Activated CD8-positive, alpha-beta T cell treated with anti-CD3 and anti-CD28 coated beads for 36 hours (primary cell): Measurements from ENCODE around the gene NDP. TPM values are rescaled to one million over a fixed set of nuclear protein-coding genes. Genes with fewer than 3 reads are reported as not detected.
"Not testable (repeated sequence)": the region's sequence is repeated elsewhere in the genome, so short reads cannot be mapped to it uniquely, and the experiment has no call there.

Source experiments
- ATAC-seq: fragments of 200-7000 bp; cut with Tn5 transposase; one replicate; pipeline ENCODE4 v1.10.0; 2021; ENCODE audit warnings: mild to moderate bottlenecking, moderate library complexity
- CTCF ChIA-PET: fragments of 350-600 bp; sonication (Branson Sonifier 250); formaldehyde crosslinking; loops from one replicate; lab custom pipeline; 2021; ENCODE audit warnings: antibody characterized with exemption; lab: Charles Lee
- POLR2A ChIA-PET: fragments of 350-600 bp; sonication (Branson Sonifier 250); formaldehyde crosslinking; loops from one replicate; lab custom pipeline; 2021; ENCODE audit warnings: antibody characterized with exemption; lab: Charles Lee
- DNase-seq: peaks from one replicate; pipeline ENCODE4 v3.0.0-alpha.2; 2020
- H3K27ac Mint-ChIP-seq: one replicate; pipeline ENCODE4 v1.8.0; 2021; ENCODE audit warnings: mild to moderate bottlenecking, mixed read lengths
- H3K27me3 Mint-ChIP-seq: one replicate; pipeline ENCODE4 v1.8.0; 2021; ENCODE audit warnings: mixed read lengths
- H3K36me3 Mint-ChIP-seq: one replicate; pipeline ENCODE4 v1.8.0; 2021; ENCODE audit warnings: low read depth, mixed read lengths
- H3K4me1 Mint-ChIP-seq: one replicate; pipeline ENCODE4 v1.8.0; 2021; ENCODE audit warnings: low read depth, mixed read lengths
- H3K4me3 Mint-ChIP-seq: one replicate; pipeline ENCODE4 v1.8.0; 2021; ENCODE audit warnings: mild to moderate bottlenecking, moderate library complexity, mixed read lengths
- H3K9me3 Mint-ChIP-seq: one replicate; pipeline ENCODE4 v1.8.0; 2021; ENCODE audit warnings: mixed read lengths
- CTCF ChIP-seq: fragments of 200-600 bp; IDR thresholded peaks from one replicate; pipeline ENCODE4 v1.8.0; 2022; ENCODE audit warnings: antibody characterized with exemption, mild to moderate bottlenecking
- intact Hi-C: fragments of 100-400 bp; cut with micrococcal nuclease; formaldehyde crosslinking; loops from one replicate; pipeline ENCODE4 v1.10.0; 2022
- total RNA-seq, 2 experiments: library from RNA; stranded (reverse); gene quantifications; one replicate each; pipeline ENCODE4 v1.2.3, GENCODE V29; 2021

NDP gene
- total RNA-seq, 2 experiments from 2014 or later = not detected

- no peaks in the 10 kb centered on the region for H3K27me3 Mint-ChIP-seq
- no peak overlapping the region for H3K27ac Mint-ChIP-seq
- no peaks in the 10 kb centered on the region for H3K36me3 Mint-ChIP-seq
- H3K4me1 Mint-ChIP-seq = no peaks in the 10 kb centered on the region
- intact Hi-C loops = no loop called here
- no peak for ATAC-seq
- POLR2A ChIA-PET = no interaction called here
- H3K9me3 Mint-ChIP-seq = no peaks in the 10 kb centered on the region
- CTCF ChIA-PET = no interaction called here
- no peak overlapping the region for H3K4me3 Mint-ChIP-seq
- DNase-seq = no peak
- no peak for TF ChIP-seq CTCF
Observed at GRCh38 chrX:43939187-43939926, 33.8 kb downstream of the NDP start.

- H3K9me3 Mint-ChIP-seq, H3K36me3 Mint-ChIP-seq, ATAC-seq, H3K27me3 Mint-ChIP-seq, POLR2A ChIA-PET, H3K4me3 Mint-ChIP-seq, H3K27ac Mint-ChIP-seq, intact Hi-C loops, CTCF ChIA-PET, DNase-seq, H3K4me1 Mint-ChIP-seq: not testable (repeated sequence)
Observed at GRCh38 chrX:43922032-43922431, 51.2 kb downstream of the NDP start.

GRCh38 chrX:43910772-43911171 is 62.4 kb downstream of the NDP start:
- H3K4me3 Mint-ChIP-seq, H3K4me1 Mint-ChIP-seq, H3K36me3 Mint-ChIP-seq, H3K27ac Mint-ChIP-seq, POLR2A ChIA-PET, H3K9me3 Mint-ChIP-seq, CTCF ChIA-PET, DNase-seq, ATAC-seq, H3K27me3 Mint-ChIP-seq, intact Hi-C loops: not testable (repeated sequence)

GRCh38 chrX:43910012-43910411 is 63.2 kb downstream of the NDP start:
- Mint-ChIP-seq H3K4me3 (no peak overlapping the region), H3K4me1 (no peaks in the 10 kb centered on the region), H3K27ac (no peak overlapping the region), H3K9me3 (no peaks in the 10 kb centered on the region), H3K27me3 (peaks cover 2% of the 10 kb centered on the region), H3K36me3 (no peaks in the 10 kb centered on the region)
- intact Hi-C loops = no loop called here
- CTCF ChIA-PET = no interaction called here
- TF ChIP-seq CTCF = no peak
- DNase-seq (no peak), ATAC-seq (no peak)
- POLR2A ChIA-PET = no interaction called here

- no peak overlapping the region for H3K4me3 Mint-ChIP-seq
- CTCF ChIA-PET = no interaction called here
- H3K4me1 Mint-ChIP-seq = no peaks in the 10 kb centered on the region
- POLR2A ChIA-PET = no interaction called here
- H3K27ac Mint-ChIP-seq = no peak overlapping the region
- intact Hi-C loops = no loop called here
- no peak for TF ChIP-seq CTCF
- H3K27me3 Mint-ChIP-seq = no peaks in the 10 kb centered on the region
- ATAC-seq (no peak), DNase-seq (no peak)
- no peaks in the 10 kb centered on the region for H3K9me3 Mint-ChIP-seq
- no peaks in the 10 kb centered on the region for H3K36me3 Mint-ChIP-seq
Observed at GRCh38 chrX:43909141-43909540, 64.0 kb downstream of the NDP start.

GRCh38 chrX:43899878-43900815 is 73.0 kb downstream of the NDP start:
- H3K36me3 Mint-ChIP-seq = no peaks in the 10 kb centered on the region
- DNase-seq = no peak
- intact Hi-C loops = no loop called here
- H3K4me1 Mint-ChIP-seq = no peaks in the 10 kb centered on the region
- no peaks in the 10 kb centered on the region for H3K27me3 Mint-ChIP-seq
- no peak for ATAC-seq
- H3K4me3 Mint-ChIP-seq = no peak overlapping the region
- H3K9me3 Mint-ChIP-seq = no peaks in the 10 kb centered on the region
- no peak for TF ChIP-seq CTCF
- CTCF ChIA-PET = no interaction called here
- POLR2A ChIA-PET = no interaction called here
- H3K27ac Mint-ChIP-seq = no peak overlapping the region
